Smooth muscle cell (in vitro differentiated cells): Measurements from ENCODE around the gene FAM53A. TPM values are rescaled to one million over a fixed set of nuclear protein-coding genes. Genes with fewer than 3 reads are reported as not detected.

Source experiments
- DNase-seq: peaks from one replicate; lab custom pipeline; 2025; ENCODE audit not compliant: unreplicated experiment; lab: John Stamatoyannopoulos, UW
- H2AFZ ChIP-seq: fragments of 200-600 bp; sonication (generic); 2 replicates; pipeline ENCODE4 v1.6.0; 2016; ENCODE audit warnings: antibody characterized with exemption, low read depth, mild to moderate bottlenecking
- H3F3A ChIP-seq: fragments of 200-600 bp; sonication (generic); 2 replicates; pipeline ENCODE4 v1.6.0; 2017; ENCODE audit warnings: antibody characterized with exemption, low read depth
- H3K27ac ChIP-seq: fragments of 200-600 bp; sonication (generic); 2 replicates; pipeline ENCODE4 v1.5.1; 2016; ENCODE audit warnings: low read depth, mild to moderate bottlenecking
- H3K27me3 ChIP-seq: fragments of 200-600 bp; sonication (generic); 2 replicates; pipeline ENCODE4 v1.6.1; 2016; ENCODE audit warnings: low read depth, mild to moderate bottlenecking
- H3K36me3 ChIP-seq: fragments of 200-600 bp; sonication (generic); 2 replicates; pipeline ENCODE4 v1.5.1; 2016; ENCODE audit warnings: low read depth
- H3K4me1 ChIP-seq: fragments of 200-600 bp; sonication (generic); 2 replicates; pipeline ENCODE4 v1.5.1; 2016; ENCODE audit warnings: low read depth
- H3K4me2 ChIP-seq: fragments of 200-600 bp; sonication (generic); 2 replicates; pipeline ENCODE4 v1.6.0; 2016; ENCODE audit warnings: mild to moderate bottlenecking
- H3K4me3 ChIP-seq: fragments of 200-600 bp; sonication (generic); 2 replicates; pipeline ENCODE4 v1.5.1; 2016; ENCODE audit warnings: mild to moderate bottlenecking
- H3K79me2 ChIP-seq: fragments of 200-600 bp; sonication (generic); 2 replicates; pipeline ENCODE4 v1.6.0; 2016; ENCODE audit warnings: low read depth, mild to moderate bottlenecking
- H3K9ac ChIP-seq: fragments of 200-600 bp; sonication (generic); 2 replicates; pipeline ENCODE4 v1.6.0; 2016; ENCODE audit warnings: low read depth
- H3K9me3 ChIP-seq: fragments of 200-600 bp; sonication (generic); replicated peaks from 2 replicates; pipeline ENCODE4 v1.5.1; 2016; ENCODE audit warnings: low read depth
- H4K20me1 ChIP-seq: fragments of 200-600 bp; sonication (generic); 2 replicates; pipeline ENCODE4 v1.6.0; 2016; ENCODE audit warnings: low read depth
- WGBS: methylation state at CpG from one replicate; pipeline ENCODE4 v1.1.7; 2016; ENCODE audit warnings: low lambda C conversion rate; 5-methylcytosine and 5-hydroxymethylcytosine counted together
- polyA plus RNA-seq: library from polyadenylated mRNA; unstranded; fragments of >200 nt; fragmentation: Nextera tagmentation; extraction: Ambion mirVana; gene quantifications from 2 replicates; pipeline ENCODE4 v1.2.1, GENCODE V29; 2016
- total RNA-seq: library from RNA; depleted of rRNA; stranded (reverse); fragments of >200 nt; gene quantifications from 2 replicates; pipeline ENCODE4 v1.2.3, GENCODE V29; 2014
- TF ChIP-seq, protein P1 (sequence below): fragments of 200-600 bp; sonication (generic); IDR thresholded peaks from 2 replicates; pipeline ENCODE4 v1.5.1; 2017; ENCODE audit warnings: borderline replicate concordance, mild to moderate bottlenecking, antibody characterized with exemption; ENCODE audit not compliant: insufficient read depth, poor library complexity, severe bottlenecking

FAM53A gene
- total and polyA plus RNA-seq, 2 experiments from 2014 or later = 0.70 TPM; not detected in 1

DNA sequence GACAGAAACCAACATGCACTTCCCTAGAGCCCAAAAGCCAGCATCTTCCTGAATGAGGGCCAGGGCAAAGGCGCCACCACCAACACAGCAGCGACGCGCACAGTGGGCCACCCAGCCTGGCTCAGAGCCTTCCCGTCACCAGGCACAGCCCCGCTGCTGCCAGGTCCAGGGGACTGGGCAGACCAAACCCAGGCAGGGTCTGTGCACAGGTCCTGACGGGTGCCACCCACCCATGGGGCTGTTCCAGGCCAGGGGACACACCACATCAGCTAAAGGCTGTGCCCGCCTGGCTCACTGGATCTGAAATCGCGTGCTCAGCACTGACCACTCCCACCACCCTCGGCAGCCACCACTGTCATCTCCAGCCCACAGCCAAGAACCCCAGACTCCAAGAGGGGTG is 13.8 kb downstream of the FAM53A start:
- no peak overlapping the region for H3K27ac ChIP-seq
- H3K4me1 ChIP-seq = no peaks in the 10 kb centered on the region
- H3K27me3 ChIP-seq = no peaks in the 10 kb centered on the region
- DNase-seq = no peak
- H3F3A ChIP-seq = no peaks in the 10 kb centered on the region
- no peaks in the 10 kb centered on the region for H4K20me1 ChIP-seq
- H3K4me2 ChIP-seq = no peak overlapping the region
- no peaks in the 10 kb centered on the region for H3K79me2 ChIP-seq
- H3K9ac ChIP-seq = no peak overlapping the region
- WGBS = 94% methylated on average over 11 of the region's 11 CpGs
- H3K9me3 ChIP-seq = no peaks in the 10 kb centered on the region
- H2AFZ ChIP-seq = no peak overlapping the region
- TF ChIP-seq, protein P1, sequence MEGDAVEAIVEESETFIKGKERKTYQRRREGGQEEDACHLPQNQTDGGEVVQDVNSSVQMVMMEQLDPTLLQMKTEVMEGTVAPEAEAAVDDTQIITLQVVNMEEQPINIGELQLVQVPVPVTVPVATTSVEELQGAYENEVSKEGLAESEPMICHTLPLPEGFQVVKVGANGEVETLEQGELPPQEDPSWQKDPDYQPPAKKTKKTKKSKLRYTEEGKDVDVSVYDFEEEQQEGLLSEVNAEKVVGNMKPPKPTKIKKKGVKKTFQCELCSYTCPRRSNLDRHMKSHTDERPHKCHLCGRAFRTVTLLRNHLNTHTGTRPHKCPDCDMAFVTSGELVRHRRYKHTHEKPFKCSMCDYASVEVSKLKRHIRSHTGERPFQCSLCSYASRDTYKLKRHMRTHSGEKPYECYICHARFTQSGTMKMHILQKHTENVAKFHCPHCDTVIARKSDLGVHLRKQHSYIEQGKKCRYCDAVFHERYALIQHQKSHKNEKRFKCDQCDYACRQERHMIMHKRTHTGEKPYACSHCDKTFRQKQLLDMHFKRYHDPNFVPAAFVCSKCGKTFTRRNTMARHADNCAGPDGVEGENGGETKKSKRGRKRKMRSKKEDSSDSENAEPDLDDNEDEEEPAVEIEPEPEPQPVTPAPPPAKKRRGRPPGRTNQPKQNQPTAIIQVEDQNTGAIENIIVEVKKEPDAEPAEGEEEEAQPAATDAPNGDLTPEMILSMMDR = no peak
- no peak overlapping the region for H3K4me3 ChIP-seq
- no peaks in the 10 kb centered on the region for H3K36me3 ChIP-seq

DNA sequence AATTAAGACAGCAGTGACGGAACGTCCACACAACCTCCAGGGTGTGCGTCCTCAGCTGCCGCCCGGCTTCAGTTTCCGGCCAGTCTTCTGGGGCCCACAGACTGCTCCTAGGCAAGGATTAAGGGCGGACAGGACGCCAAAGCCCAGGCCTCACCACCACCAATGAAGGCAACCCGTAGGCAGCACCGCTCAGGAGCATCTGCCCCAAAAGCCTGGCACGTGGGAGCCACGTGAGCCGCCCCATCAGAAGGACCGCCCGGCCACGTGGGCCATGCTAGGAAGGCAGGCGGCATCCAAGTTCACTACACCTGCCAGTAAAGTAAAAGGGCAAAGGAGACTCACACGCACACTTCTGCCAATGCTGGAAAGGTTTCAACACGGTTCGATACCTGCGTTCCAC is 14.3 kb downstream of the FAM53A start:
- no peaks in the 10 kb centered on the region for H3F3A ChIP-seq
- no peak overlapping the region for H3K4me3 ChIP-seq
- 95% methylated on average over 21 of the region's 21 CpGs for WGBS
- H3K9me3 ChIP-seq = no peaks in the 10 kb centered on the region
- no peaks in the 10 kb centered on the region for H3K4me1 ChIP-seq
- no peak overlapping the region for H3K4me2 ChIP-seq
- H3K27me3 ChIP-seq = no peaks in the 10 kb centered on the region
- no peaks in the 10 kb centered on the region for H3K79me2 ChIP-seq
- no peak for DNase-seq
- TF ChIP-seq, protein P1 = no peak
- H2AFZ ChIP-seq = no peak overlapping the region
- H4K20me1 ChIP-seq = no peaks in the 10 kb centered on the region
- H3K9ac ChIP-seq = no peak overlapping the region
- H3K27ac ChIP-seq = no peak overlapping the region
- H3K36me3 ChIP-seq = no peaks in the 10 kb centered on the region

DNA sequence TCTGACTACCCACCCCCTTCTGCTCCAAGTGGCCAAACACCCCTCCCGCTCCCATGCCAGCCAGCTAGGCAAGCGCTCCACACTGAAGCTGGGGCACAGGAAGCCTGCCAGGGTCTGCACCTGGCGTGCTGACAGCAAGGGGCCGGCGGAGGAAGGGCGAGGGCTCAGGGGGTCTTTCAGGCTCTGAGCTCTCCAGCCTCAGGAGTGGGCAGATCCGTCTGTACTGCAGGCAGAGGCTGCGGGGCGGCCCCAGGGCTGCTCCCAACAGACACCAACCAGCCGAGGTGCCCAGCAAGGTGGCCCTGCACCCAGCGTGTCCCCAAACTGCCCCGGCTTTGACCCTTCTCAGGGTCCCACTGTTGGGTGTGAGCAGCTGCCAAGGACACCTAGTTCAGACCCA is 14.8 kb downstream of the FAM53A start:
- no peaks in the 10 kb centered on the region for H3K79me2 ChIP-seq
- no peaks in the 10 kb centered on the region for H4K20me1 ChIP-seq
- H2AFZ ChIP-seq = no peak overlapping the region
- H3K36me3 ChIP-seq = no peaks in the 10 kb centered on the region
- TF ChIP-seq, protein P1 = no peak
- no peaks in the 10 kb centered on the region for H3K4me1 ChIP-seq
- DNase-seq = no peak
- no peak overlapping the region for H3K4me3 ChIP-seq
- no peaks in the 10 kb centered on the region for H3K27me3 ChIP-seq
- H3K27ac ChIP-seq = no peak overlapping the region
- no peaks in the 10 kb centered on the region for H3K9me3 ChIP-seq
- H3F3A ChIP-seq = no peaks in the 10 kb centered on the region
- H3K9ac ChIP-seq = no peak overlapping the region
- H3K4me2 ChIP-seq = no peak overlapping the region
- WGBS = 96% methylated on average over 12 of the region's 12 CpGs

DNA sequence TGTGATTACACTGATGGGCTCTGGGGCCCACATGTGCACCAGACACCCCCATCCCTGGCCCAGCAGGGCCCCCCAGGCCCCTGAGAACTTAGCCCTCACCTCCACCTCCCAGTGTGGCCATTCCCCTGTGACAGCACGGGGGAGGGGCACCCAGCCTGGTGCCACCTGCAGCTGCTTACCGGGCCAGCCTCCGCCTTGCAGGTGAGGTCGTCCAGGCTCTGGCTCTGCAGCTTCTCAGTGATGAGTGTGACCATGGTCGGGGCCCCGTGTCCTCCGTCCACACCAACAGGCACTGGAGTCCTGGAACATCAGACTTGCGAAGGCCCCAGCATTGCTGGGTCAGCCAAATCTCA is 15.6 kb downstream of the FAM53A start:
- H3K4me2 ChIP-seq = no peak overlapping the region
- H3K27ac ChIP-seq = no peak overlapping the region
- no peak overlapping the region for H2AFZ ChIP-seq
- no peaks in the 10 kb centered on the region for H3F3A ChIP-seq
- no peaks in the 10 kb centered on the region for H3K4me1 ChIP-seq
- H3K9ac ChIP-seq = no peak overlapping the region
- no peaks in the 10 kb centered on the region for H3K27me3 ChIP-seq
- 85% methylated on average over 8 of the region's 8 CpGs for WGBS
- no peak for DNase-seq
- H3K4me3 ChIP-seq = no peak overlapping the region
- no peaks in the 10 kb centered on the region for H3K9me3 ChIP-seq
- H4K20me1 ChIP-seq = no peaks in the 10 kb centered on the region
- no peaks in the 10 kb centered on the region for H3K36me3 ChIP-seq
- TF ChIP-seq, protein P1 = no peak
- H3K79me2 ChIP-seq = no peaks in the 10 kb centered on the region
